Effector CD4-positive, alpha-beta T cell (primary cell): ENCODE measurements around the gene TTC33.
"Not testable (repeated sequence)": the region's sequence is repeated elsewhere in the genome, so short reads cannot be mapped to it uniquely, and the experiment has no call there.

ENCODE experiments used
- DNase-seq: peaks from one replicate; pipeline ENCODE4 v3.0.0-alpha.2; 2020
- total RNA-seq: gene quantifications from one replicate; lab custom pipeline; 2026; lab: John Stamatoyannopoulos, UW

TTC33 gene, protein sequence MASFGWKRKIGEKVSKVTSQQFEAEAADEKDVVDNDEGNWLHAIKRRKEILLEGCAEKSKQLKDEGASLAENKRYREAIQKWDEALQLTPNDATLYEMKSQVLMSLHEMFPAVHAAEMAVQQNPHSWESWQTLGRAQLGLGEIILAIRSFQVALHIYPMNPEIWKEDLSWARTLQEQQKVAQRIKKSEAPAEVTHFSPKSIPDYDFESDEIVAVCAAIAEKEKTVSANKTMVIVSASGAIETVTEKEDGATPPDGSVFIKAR
- 12.0 reads per million, percentile 35 among the genes with 10 or more reads in this experiment for total RNA-seq

DNA sequence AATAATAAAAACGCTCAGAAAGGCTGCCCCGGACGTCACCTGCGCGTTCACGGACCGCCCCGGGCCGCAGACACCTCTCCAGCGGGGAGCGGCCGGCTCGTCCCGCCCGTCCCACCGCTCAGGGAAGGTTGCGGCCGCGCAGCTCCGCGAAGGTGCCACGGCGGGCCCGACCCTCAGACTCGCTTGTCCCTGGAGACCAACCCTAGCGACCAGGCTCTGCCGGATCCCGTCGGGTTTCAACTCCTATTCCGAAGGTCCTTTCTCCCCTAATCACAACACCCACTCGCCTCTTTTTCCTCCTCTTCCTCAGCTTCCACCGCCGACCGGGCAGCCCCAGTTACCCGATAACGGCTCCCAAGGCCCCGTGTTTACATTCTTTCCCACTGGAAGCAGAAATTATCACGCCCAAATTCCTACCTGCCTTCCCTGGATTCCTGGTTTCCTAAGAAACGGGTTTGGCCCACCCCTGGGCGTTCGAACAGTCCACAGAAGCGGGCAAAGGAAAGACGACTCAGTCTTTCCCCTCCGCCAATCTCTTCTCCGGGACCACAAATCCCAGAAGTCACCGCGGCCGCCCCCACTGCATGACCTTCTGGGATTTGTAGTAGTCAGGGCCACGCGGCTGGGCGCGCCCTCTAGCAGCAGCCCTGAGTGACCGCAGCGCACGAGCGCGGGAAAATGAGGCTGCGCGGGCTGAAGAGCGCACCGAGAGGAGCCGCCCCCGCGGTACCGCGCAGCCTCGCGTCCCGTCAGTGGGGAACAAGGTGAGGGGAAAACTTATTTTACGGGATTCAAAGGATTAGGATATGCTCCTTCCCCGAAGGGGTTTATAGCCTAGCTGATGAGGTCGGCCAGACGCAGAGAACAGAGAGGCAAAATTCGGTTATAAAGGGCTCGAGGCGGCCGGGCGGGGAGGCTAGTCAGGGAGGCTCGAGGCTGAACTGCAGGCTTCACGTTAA lies at the start of gene TTC33:
TTC33 (minus strand) TSS at position 555 of the 959 bp plus-strand sequence. CDS start 8,943 bp downstream, outside the sequence.
- DNase-seq = peak; percentile 94

DNA sequence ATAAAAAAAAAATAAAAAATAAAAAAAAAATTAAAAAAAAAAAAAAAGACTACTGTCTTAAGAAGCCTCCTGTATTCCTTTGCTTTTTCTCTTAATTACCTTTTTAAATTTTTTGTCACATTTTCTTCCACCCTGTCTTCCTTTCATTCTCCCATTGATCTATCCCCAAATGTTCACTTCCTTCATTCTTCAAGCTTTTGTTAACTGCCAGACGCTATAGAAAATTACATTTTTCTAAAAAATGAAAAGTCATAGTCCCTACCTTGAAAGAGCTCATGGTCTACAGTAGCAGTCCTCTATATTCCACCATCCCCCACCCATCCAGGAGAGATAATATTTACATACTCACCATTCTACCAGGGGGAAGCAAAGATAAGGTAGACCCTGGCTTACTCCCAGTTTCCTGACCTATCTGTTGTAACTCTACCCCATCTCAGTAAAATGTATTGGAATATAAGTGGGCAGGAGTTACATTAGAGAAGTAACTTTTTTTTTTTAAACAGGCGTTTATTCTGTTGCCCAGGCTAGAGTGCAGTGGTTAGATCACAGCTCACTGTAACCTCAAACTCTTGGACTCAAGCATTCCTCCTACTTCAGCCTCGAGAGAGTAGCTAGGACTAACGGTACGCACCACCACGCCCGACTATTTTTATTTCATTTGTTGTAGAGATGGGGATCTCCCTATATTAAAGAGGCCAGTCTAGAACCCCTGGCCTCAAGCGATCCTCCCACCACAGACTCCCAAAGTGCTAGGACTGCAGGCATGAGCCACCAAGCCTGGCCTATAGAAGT lies 46.2 kb upstream of the TTC33 start:
- no peak for DNase-seq

DNA sequence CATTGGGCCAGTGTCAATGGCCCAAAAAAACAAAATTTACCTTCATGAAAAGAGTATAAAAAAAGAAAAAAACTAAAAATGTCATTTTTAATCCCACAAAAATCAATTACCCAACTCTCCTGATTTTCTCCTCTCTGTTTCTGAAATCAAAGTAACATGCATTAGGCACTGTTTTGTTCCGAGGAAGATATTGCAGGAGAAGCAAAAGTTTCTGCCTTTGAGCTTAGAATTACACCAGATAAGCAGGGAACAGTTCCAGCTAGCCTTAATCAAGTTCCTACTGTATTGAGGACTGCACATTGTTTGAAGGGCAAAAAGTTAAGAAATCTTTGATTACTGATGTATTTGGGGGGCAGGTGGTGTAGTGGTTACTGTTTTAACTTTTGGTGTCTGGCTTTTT lies 43.5 kb upstream of the TTC33 start:
- no peak for DNase-seq

DNA sequence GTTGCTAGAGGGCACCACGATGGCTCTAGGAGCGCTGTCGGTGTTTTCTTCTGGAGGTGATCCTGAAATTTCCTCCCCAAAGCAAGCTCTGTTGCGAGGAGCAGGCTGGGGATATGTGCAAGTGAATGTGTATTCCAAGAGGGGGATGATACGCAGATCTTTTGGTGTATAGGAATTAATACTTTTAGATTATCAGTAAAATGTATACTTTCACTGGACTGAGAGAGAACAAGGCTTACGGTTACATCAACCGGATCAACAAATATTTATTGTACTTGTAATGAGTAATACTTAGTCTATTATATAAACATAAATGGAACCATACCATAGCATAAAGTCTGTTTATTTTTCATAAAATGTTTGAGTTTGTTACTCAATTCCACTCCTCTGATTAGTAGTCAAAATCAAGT lies 43.0 kb upstream of the TTC33 start:
- DNase-seq = no peak

DNA sequence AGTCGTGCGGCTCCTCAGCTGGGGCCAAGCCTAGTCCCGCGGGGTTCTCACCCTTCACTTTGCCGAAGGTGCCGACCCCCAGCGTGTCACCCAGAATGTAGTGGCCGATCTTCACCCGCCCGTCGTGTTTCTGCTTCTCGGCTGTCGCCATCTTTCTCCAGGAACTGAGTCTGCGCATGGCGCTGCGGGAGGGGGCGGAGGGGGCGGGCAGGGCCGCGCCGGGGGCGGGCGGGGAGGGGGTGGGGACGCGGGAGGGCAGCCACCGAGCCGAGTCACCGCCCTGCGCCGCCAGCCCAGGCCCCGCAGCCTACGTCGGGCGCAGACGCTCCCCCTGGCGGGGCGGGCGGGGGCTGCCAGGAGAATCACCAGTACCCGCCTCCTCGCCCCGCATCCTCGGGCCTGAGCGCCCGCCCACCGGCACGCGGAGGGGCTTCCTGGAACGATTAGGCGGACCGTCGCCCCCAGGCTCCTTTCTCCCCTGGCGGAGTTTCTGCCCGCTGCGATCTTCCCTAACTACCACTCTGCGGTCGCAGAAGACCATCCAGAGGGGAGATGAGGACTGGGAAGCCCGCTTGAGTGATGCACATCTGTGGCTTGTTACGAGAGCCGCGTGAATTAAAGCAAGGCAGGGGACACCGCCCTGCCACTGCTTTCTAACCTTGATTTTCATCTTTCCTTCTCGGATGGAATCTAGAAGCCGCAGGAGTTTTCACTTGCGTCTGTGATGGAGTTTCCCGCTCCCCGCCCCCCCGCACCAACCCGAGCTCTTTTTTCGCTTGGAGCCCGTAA lies 42.4 kb upstream of the TTC33 start, which contains the start of gene PRKAA1:
PRKAA1 (minus strand) TSS at position 363 of the 789 bp plus-strand sequence; CDS start at position 178, 185 bp downstream.
- DNase-seq = peak; percentile 86

DNA sequence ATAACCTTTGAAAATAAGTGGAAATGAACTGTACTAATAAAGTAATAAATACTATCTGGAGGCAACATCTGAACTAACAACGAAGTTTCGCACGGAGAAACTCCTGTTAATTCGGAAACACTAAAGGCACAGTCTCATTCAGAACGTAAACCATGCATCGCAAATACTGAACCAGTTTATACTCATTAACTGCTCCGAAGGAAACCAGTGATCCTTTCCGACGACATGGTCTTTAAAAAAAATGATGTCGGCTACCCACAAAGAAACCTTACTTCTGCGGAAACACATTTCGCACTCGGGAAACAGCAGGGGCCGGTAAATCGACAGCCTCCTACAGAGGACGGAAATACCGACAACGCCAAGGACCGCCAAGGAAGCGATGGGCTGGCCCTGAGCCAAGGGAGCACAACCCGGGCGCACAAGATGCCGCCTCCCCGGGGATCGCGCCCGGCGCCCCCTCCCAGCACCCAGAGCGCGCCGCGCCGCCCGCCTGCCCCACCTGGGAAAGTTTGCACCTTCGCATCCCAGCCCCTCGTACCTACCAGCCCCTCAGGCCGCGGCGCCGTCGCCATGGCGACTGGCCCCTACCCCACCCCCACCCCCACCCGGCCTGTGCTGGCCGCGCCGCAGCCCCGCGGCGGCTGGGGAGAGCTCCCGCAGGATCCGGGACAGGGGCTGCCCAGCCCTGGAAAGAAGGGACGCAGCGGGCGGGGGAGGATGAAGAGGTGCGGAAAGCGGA lies 41.7 kb upstream of the TTC33 start:
- DNase-seq = peak; percentile 71

DNA sequence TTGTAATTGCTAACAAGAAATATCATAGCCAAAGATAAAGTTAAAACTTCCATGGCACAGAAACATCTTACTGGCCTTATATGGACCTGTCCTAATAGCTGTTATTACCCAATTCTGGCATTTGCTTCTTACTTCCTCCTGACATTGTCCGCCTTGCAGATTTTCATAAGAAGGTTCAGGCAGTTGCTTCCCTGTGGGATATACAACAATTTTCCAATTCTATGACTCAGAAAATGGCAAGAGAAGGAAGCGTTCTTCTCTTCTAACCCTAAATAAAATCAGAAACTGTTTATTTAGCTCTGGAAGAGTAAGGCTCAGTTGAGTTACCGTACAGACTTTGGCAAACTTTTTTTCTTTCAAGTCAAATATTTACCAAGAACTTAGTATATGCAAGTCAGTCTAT lies 40.7 kb upstream of the TTC33 start:
- no peak for DNase-seq

DNA sequence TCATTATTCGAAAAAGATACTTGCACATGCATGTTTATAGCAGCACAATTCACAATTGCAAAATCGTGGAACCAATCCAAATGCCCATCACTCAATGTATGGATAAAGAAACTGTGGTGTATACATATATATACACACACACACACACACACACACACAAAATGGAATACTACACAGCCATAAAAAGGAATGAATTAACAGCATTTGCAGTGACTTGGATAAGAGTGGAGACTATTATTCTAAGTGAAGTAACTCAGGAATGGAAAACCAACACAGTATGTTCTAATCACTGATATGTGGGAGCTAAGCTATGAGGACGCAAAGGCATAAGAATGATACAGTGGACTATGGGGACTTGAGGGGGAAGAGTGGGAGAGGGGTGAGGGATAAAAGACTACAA lies 39.1 kb upstream of the TTC33 start:
- DNase-seq = not testable (repeated sequence)

DNA sequence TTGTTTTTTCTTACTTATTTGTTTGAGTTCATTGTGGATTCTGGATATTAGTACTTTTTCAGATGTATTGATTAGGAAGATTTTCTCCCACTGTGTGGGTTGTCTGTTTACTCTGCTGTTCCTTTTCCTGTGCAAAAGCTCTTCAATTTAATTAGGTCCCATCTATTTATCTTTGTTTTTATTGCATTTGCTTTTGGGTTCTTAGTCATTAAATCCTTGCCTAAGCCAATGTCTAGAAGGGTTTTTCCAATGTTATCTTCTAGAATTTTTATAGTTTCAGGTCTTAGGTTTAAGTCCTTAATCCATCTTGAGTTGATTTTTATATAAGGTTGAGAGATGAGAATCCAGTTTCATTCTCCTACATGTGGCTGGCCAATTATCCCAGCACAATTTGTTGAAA lies 38.6 kb upstream of the TTC33 start:
- DNase-seq = not testable (repeated sequence)

DNA sequence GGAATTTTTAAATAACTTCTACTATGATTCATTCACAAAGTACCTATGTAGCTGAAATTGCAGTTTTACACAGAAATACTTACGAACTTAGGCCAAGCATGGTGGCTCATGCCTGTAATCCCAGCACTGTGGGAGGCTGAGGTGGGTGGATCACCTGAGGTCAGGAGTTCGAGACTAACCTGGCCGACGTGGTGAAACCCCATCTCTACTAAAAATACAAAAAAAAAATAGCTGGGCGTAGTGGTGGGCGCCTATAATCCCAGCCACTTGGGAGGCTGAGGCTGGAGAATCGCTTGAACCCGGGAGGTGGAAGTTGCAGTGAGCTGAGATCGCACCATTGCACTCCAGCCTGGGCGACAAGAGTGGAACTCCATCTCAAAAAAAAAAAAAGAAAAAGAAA lies 36.9 kb upstream of the TTC33 start:
- not testable (repeated sequence) for DNase-seq

DNA sequence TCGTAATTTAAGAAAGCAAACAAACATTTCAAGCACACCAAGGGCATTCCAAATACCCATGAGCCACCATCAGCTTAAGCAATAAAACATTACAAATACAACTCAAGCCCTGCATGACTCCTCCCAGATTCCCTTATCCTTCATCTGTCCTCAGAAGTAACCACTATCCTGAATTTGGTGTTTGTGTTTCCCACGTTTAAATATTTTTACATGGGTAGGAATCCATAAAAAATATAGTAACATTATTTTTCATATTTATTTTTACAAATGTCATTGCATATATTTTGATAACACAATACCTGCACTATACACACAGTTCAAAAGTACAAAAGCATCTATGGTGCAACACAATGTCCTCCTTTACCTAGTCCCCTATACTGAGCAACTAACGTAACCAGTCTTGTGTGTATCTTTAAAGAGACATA lies 36.0 kb upstream of the TTC33 start:
- no peak for DNase-seq

DNA sequence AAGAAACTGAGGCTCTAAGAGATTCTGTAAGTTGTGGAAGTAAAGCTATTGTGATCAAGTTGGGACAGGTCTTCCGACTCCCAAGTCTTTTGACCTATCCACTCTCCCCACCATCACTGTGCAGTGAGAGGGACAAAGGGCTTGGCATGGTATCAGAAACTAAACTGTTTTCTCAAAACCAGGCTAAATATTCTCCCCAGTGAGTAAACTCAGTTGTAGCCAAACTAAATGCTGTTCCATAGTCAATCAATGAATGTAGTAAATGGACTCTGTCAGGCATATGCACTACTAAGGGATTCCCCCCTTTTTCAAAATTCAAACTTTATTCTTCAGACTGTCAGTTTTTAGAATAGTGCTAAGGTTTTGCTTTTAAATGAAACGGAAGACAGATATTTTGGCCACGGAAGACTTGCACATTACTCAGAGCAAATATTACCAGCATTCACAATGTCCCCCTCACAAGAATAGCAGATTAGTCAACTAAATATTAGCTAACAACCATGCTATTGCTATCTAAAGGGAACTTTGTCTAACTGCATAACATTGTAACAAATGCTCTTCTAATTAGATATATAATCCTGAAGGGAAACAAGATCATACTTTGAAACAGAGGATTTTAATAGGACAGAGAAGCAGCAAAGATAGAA lies 35.3 kb upstream of the TTC33 start:
- DNase-seq = no peak

DNA sequence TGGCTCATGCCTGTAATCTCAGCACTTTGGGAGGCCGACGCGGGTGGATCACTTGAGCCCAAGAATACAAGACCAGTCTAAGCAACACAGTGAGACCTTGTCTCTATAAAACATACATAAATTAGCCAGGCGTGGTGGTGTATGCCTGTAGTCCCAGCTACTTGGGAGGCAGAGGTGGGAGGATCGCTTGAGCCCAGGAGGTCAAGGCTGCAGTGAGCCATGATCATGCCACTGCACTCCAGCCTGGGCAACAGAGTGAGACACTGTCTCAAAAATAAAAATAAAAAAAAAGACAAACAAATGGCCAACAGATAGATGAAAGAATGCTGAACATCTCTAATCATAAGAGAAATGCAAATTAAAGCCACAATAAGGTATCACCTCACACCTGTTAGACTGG lies 33.2 kb upstream of the TTC33 start:
- not testable (repeated sequence) for DNase-seq

DNA sequence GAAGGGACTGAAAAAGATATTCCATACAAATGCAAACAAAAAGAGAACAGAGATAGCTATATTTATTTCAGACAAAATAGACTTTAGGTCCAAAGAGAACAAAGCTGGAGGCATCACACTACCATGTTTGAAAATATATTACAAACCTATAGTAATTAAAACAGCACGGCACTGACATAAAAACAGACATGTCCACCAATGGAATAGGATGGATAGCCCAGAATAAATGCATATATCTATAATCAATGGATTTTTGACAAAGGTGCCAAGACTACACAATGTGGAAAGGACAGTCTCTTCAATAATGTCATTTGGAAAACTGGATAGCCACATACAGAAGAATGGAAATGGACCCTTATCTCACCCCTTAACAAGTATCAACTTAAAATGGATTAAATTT lies 32.2 kb upstream of the TTC33 start:
- no peak for DNase-seq

DNA sequence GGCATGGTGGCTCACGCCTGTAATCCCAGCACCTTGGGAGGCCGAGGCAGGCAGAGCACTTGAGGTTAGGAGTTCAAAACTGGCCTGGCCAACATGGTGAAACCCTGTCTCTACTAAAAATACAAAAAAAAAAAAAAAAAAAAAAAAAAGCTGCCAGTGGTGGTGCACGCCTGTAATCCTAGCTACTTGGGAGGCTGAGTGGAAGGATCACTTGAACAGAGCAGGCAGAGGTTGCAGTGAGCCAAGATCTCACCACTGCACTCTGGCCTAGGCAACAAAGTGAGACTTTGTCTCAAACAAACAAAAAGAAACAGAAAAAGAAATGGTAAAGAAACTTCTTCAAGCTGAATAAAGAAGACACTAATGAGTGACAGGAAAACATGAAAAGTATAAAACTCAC lies 30.9 kb upstream of the TTC33 start:
- DNase-seq = not testable (repeated sequence)

DNA sequence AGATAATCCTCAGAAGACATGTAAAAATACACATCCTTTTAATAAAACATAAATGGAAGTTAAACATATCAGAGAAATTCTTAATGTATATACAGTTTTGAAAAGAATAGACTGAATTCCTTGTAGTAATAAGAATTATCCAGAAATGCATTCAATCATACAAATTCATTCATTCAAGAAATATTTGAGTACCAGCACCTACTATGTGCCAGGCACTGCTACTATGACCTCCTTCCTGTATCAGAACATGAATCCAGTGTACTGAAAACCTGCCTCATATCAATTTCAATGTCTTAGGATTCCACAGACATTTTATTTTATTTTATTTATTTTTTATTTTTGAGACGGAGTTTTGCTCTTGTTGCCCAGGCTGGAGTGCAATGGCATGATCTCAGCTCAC lies 29.2 kb upstream of the TTC33 start:
- no peak for DNase-seq

DNA sequence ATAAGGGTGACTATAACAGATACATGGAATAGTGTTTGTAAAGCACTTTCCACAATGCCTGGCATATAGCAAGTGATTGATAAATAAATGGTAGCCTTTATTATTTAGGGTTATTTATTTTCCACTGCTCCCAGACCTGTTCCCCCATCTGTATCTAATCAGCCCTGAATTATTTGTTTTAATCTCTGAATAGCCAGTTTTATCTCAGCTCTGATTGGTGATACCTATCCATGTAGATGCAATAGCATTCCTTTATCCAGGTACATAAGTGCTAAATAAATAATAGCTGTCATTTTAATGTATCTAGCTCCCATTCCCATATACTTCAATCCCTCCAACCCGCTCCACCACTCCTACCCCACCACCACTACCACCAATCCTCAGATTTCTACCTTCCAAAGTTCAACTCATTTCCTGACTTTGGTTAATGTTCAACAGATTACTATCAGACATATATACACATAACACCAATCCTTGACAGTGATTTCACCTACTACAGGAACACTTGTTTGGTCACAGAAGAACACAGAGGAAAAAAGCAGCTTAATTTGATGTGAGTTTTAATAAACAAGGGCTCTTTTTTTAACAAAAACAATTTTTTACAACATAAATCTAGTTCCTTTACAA lies 28.4 kb upstream of the TTC33 start:
- DNase-seq = no peak

DNA sequence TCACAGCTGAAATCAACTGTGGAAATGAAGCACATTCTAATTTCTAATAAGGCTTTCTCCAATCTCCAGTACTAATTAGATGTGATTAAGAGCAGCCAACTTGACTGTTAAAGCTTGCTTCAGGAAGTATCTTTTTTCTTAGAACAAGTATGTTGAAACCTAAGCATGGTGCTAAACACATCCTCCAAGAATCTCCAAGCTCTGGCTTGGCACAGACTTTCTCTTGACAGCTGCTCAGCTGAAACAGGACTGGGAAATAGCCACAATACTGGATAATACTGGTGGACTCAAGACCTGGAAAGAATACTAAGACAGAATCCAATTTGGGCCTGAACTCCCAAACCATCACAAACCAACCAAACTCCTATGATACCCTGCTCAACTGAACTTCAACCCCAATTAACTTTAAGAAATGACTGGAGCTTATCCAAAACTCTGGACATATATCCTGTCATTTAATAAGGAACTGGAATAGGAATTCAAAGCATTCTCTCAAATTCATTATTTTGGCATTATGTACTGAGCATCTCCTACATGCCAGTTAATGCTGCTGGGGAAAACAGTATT lies 26.2 kb upstream of the TTC33 start:
- DNase-seq = no peak

DNA sequence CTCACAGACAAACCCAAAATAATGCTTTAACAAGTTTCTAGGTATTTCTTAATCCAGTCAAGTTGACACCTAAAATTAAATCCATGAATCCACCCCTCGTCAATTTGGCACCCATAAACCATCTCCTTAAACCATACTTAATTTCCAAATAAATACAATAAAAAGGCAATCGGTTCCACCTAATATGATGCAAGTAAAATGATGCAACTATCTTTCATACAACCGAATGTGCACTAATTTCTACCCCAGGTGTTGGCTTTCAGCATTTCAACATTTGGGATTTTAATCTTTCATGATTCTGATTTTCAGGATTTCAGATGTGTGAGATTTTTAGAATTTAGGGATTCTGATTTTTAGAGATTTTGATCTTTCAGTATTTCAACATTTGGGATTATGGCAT lies 25.1 kb upstream of the TTC33 start:
- no peak for DNase-seq

DNA sequence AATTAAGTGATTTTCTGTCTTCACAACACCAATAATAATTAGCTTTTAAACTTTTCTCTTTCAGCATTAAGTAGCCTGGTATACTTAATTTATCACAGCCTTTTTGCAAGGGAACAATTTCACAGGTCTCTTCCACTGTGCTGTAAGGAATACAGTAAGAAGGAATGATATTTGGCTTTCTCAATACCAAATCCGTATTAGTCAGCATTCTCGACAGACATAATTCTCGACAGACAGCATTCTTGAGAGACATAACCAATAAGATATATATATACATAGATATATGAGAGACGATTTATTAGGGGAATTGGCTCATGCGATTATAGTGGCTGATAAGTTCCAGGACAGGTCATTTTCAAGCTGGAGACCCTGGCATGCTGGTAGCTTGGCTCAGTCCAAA lies 24.4 kb upstream of the TTC33 start:
- DNase-seq = no peak
